T-helper 1 cell treated with Interleukin-12 subunit alpha and Interleukin-12 subunit beta and Interleukin-4 antibody, amounts not matched to agents 30 μg/mL and 1 μg/mL, for 36 hours (primary cell): ENCODE measurements around the gene ATAD1.
A peak's percentile ranks its signal among the peaks of the same experiment; 100 is the strongest.
"Not testable (repeated sequence)": the region's sequence is repeated elsewhere in the genome, so short reads cannot be mapped to it uniquely, and the experiment has no call there.

Experiments used
- H3K27ac Mint-ChIP-seq: one replicate; pipeline ENCODE4 v1.8.0; 2021; ENCODE audit warnings: mild to moderate bottlenecking, mixed read lengths
- H3K27me3 Mint-ChIP-seq: one replicate; pipeline ENCODE4 v1.8.0; 2021; ENCODE audit warnings: low read depth, mixed read lengths
- H3K36me3 Mint-ChIP-seq: one replicate; pipeline ENCODE4 v1.8.0; 2021; ENCODE audit warnings: low read depth, mixed read lengths
- H3K4me1 Mint-ChIP-seq: one replicate; pipeline ENCODE4 v1.8.0; 2021; ENCODE audit warnings: low read depth, mixed read lengths
- H3K4me3 Mint-ChIP-seq: one replicate; pipeline ENCODE4 v1.8.0; 2021; ENCODE audit warnings: mild to moderate bottlenecking, moderate library complexity, mixed read lengths
- H3K9me3 Mint-ChIP-seq: one replicate; pipeline ENCODE4 v1.8.0; 2021; ENCODE audit warnings: mixed read lengths

The ATAD1 gene

DNA sequence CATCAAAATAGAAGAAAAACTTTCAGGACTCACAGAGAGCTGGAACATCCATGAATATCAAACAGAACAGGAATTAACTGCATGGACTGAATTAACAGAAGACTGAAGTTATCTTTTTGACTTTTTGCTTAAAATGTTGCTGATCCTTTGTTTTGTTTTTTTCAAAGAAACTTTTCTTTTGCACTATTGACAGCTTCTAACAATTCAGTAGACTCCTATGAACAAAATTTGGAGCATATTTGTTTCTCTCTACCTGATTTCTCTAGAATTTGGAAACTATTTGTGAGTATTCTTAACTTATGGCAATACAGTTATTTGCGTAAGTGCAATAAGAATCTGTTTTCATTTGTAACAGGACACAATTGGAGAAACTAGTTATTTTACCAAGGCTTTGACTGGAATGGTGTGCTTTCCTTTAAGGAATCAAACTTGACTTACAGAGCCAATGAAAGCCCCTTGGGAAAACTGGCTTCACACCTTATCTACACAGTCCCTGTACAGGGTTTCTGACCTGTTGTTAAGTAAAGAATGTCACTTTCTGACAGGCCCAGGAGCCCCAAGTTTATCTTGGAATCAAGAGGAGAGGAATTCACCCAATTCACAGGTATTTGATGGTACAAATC, 16.1 kb downstream of the ATAD1 start:
- Mint-ChIP-seq H3K36me3 (peaks cover 81% of the 10 kb centered on the region), H3K9me3 (peaks cover 36% of the 10 kb centered on the region), H3K4me1 (peaks cover 34% of the 10 kb centered on the region)
- not testable (repeated sequence) for H3K4me3 Mint-ChIP-seq, H3K27me3 Mint-ChIP-seq, H3K27ac Mint-ChIP-seq

DNA sequence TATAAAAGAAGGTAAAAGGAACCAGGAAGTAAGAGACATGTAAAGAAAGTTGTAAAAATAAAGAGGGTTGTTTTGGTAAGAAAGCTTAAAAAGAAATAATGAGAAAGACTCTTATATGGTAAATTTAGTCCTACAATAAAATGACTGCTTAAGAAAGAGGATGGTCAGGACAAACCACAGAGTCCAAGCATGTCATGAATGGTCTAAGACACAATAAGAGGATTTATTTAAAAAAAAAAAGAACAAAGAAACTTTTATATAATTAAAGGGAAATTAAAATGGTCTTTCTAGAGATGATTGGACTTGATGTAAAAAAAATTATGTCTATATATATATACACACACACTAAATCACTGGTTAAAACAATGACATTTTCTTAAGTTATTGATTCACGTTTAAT, 18.2 kb downstream of the ATAD1 start:
- no peak overlapping the region for H3K4me3 Mint-ChIP-seq

DNA sequence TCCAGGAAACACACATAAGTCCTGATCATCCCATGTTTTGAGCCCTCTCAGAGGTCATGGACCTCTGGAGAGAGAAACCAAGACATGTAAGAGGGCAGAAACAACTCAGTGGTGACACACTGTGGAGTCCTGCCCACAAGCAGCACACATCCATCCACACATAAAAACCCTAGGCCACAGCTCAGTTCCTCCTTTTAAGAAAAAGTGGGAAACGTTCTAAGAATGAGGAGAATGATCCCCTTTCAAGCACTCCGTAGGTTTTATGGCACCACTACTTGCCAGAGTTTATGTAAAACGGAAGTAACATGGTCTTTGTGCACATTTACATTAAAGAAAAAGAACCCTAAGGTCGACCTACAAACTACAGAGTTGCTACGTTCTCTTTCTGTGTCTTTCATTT, 19.9 kb downstream of the ATAD1 start:
- Mint-ChIP-seq H3K27me3 (no peaks in the 10 kb centered on the region), H3K4me3 (no peak overlapping the region), H3K4me1 (peaks cover 19% of the 10 kb centered on the region), H3K36me3 (peaks cover 45% of the 10 kb centered on the region), H3K27ac (no peak overlapping the region), H3K9me3 (peaks cover 18% of the 10 kb centered on the region)

More for the DNA sequence above, 18.2 kb downstream of the ATAD1 start:
- H3K27ac Mint-ChIP-seq = no peak overlapping the region
- no peaks in the 10 kb centered on the region for H3K27me3 Mint-ChIP-seq
- peaks cover 61% of the 10 kb centered on the region for H3K36me3 Mint-ChIP-seq
- H3K9me3 Mint-ChIP-seq = peaks cover 32% of the 10 kb centered on the region
- peaks cover 18% of the 10 kb centered on the region for H3K4me1 Mint-ChIP-seq

DNA sequence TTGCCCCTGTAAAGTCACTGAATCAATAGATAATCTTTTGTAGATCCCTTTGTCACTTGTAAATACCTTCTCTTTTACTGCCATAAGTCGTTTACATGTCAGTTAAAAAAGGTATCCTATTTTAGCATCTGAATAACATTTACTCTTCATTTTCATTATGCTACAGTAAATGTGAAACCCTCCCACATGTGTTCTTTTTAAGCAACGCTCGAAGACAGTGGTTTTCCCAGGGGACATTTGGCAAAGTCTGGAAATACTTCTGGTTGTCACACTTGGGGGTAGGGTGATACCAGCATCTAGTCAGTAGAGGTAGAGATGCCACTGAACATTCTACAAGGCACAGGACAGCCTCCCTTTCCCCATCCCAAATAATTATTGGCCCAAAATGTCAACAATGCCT, 23.7 kb downstream of the ATAD1 start:
- Mint-ChIP-seq H3K36me3 (peaks cover 28% of the 10 kb centered on the region), H3K4me3 (no peak overlapping the region), H3K4me1 (peaks cover 17% of the 10 kb centered on the region), H3K9me3 (no peaks in the 10 kb centered on the region), H3K27ac (no peak overlapping the region), H3K27me3 (no peaks in the 10 kb centered on the region)

DNA sequence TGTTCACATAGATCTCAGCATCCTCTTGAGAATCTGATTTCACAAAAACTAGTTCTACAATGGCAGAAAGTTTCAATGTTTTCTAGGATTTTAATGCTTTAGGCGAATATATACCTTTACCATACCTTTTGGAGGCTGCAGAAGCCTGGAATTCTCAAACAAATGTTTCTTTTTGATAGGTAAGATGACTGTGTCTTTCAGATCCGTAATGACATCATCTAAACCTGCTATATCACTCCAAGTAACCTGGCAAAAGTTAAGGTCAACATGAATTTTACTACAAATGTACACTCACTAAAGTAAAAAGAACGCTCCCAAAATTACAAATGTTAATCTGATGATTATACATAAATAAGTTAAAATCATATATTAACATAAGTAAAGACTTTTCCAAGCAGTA, 27.8 kb downstream of the ATAD1 start:
- H3K36me3 Mint-ChIP-seq = peaks cover 26% of the 10 kb centered on the region
- H3K27ac Mint-ChIP-seq = no peak overlapping the region

DNA sequence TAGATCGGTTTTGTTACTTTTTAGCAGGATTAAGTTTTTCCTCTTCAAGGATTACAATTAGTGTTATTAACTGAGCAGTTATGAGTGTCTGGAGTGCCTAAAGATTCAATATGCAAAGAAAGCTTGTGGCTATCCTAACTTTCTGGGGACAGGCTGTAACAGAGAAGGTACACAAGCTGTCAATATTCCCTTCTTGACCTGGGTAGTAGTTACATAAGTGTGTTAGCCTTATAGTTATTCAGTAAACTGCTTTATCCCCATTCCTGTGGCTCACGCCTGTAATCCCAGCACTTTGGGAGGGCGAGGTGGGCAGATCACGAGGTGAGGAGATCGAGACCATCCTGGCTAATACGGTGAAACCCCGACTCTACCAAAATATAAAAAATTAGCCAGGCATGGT, 31.6 kb downstream of the ATAD1 start:
- H3K27me3 Mint-ChIP-seq = no peaks in the 10 kb centered on the region
- no peak overlapping the region for H3K4me3 Mint-ChIP-seq
- no peaks in the 10 kb centered on the region for H3K9me3 Mint-ChIP-seq
- H3K36me3 Mint-ChIP-seq = peaks cover 35% of the 10 kb centered on the region
- no peaks in the 10 kb centered on the region for H3K4me1 Mint-ChIP-seq
- H3K27ac Mint-ChIP-seq = no peak overlapping the region

More for the DNA sequence above, 27.8 kb downstream of the ATAD1 start:
- Mint-ChIP-seq H3K27me3 (no peaks in the 10 kb centered on the region), H3K9me3 (no peaks in the 10 kb centered on the region), H3K4me1 (peaks cover 5% of the 10 kb centered on the region), H3K4me3 (no peak overlapping the region)

DNA sequence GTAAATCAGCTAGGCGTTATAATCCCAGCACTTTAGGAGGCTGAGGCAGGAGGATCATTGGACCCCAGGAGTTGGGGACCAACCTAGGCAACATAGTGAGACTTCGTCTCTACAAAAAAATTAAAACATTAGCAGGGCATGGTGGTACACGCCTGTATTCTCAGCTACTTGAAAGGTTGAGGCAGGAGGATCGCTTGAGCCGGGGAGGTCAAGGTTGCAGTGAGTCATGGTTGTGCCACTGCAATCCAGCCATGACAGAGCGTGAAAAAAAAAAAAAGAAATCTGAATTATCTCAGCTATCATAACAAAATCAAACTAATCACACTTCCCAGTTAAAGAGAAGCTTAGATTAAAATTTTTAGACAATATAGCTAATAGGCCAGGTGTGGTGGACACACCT, 35.3 kb downstream of the ATAD1 start:
- Mint-ChIP-seq H3K4me1 (no peaks in the 10 kb centered on the region), H3K4me3 (no peak overlapping the region), H3K27ac (no peak overlapping the region), H3K36me3 (peaks cover 27% of the 10 kb centered on the region), H3K27me3 (no peaks in the 10 kb centered on the region), H3K9me3 (no peaks in the 10 kb centered on the region)

DNA sequence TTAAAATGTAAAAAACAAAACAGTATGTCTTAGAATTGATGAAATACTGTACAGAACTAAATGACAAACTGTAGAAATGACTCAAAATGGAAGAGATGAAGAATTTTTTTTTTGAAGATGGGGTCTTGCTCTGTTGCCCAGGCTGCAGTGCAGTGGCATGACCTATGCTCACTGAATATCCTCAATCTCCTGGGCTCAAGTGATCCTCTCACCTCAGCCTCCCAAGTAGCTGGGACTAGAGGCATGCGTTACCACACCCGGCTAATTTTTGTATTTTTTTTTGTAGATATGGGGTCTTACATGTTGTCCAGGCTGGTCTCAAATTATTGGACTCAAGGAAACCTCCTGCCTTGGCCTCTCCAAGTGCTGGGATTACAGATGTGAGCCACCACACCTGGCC, 36.5 kb downstream of the ATAD1 start:
- H3K36me3 Mint-ChIP-seq = peaks cover 27% of the 10 kb centered on the region
- H3K4me1 Mint-ChIP-seq = no peaks in the 10 kb centered on the region
- no peaks in the 10 kb centered on the region for H3K9me3 Mint-ChIP-seq
- no peak overlapping the region for H3K4me3 Mint-ChIP-seq
- no peaks in the 10 kb centered on the region for H3K27me3 Mint-ChIP-seq
- no peak overlapping the region for H3K27ac Mint-ChIP-seq

DNA sequence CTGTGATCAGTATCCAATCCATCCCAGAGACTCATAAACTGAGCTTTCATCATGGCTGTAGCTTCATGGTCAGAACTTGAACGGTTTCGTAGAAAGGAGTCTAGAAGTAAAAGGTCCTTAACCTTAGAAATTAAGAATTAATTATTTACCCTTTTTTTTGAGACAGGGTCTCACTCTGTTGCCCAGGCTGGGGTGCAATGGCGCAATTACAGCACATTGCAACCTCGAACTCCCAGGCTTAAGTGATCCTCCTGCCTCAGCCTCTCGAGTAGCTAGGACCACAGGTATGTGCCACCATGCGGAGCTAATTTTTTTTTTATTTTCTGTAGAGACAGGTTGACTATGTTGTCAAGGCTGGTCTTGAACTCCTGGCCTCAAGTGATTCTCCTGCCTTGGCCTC, 41.7 kb downstream of the ATAD1 start:
- Mint-ChIP-seq H3K27ac (no peak overlapping the region), H3K4me3 (no peak overlapping the region)

DNA sequence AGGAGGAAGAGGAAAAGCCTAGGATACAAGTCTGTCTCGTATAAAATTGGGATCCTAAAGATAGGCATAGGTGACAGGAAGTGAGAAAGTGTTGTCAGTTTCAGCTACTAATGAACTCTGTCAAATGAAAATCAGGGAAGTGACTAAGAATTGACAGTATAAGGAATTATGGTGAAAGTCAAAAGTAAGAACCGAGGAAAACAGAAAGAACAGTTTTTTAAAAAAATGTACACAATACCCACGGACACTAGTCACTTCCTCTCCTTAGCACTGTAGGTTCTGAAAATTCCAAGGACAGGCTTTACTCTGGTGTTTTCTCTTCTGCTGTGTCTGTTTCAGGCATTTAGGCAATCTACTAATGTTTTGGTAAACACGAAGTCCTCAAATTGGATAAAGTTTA, 42.3 kb downstream of the ATAD1 start:
- no peak overlapping the region for H3K4me3 Mint-ChIP-seq
- peaks cover 3% of the 10 kb centered on the region for H3K4me1 Mint-ChIP-seq
- H3K27me3 Mint-ChIP-seq = no peaks in the 10 kb centered on the region
- H3K36me3 Mint-ChIP-seq = peaks cover 6% of the 10 kb centered on the region
- H3K9me3 Mint-ChIP-seq = no peaks in the 10 kb centered on the region
- peak overlapping the region; percentile 43 for H3K27ac Mint-ChIP-seq

More for the DNA sequence above, 41.7 kb downstream of the ATAD1 start:
- no peaks in the 10 kb centered on the region for H3K9me3 Mint-ChIP-seq
- H3K4me1 Mint-ChIP-seq = peaks cover 3% of the 10 kb centered on the region
- no peaks in the 10 kb centered on the region for H3K27me3 Mint-ChIP-seq
- H3K36me3 Mint-ChIP-seq = peaks cover 10% of the 10 kb centered on the region

DNA sequence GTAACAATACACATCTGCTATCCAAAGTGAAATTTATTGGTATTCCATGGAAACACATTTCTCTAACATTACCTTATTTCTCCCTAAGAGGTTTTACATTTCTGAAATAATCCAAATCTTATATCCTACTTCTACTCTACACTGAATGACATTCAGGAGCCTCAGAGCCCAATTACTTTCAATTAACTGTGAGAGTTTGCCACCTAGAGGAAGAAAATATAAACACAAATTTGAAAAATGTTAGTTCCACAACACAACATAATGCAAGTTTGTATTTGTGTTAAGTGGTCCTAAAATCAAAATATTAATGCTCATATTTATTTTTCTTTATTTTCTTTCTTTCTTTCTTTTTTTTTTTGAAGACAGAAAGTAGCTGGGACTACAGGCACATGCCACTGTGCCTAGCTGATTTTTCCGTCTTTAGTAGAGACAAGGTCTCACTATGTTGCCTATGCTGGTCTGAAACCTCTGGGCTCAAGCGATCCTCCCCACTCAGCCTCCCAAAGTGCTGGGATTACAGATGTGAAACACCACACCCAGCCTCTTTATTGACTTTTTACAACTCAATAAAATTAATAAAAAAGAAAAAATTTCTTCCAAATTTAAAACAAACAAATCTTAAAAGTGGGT, 46.0 kb downstream of the ATAD1 start:
- Mint-ChIP-seq H3K4me3 (no peak overlapping the region), H3K27me3 (no peaks in the 10 kb centered on the region), H3K36me3 (peaks cover 22% of the 10 kb centered on the region), H3K4me1 (peaks cover 7% of the 10 kb centered on the region), H3K27ac (no peak overlapping the region), H3K9me3 (no peaks in the 10 kb centered on the region)

DNA sequence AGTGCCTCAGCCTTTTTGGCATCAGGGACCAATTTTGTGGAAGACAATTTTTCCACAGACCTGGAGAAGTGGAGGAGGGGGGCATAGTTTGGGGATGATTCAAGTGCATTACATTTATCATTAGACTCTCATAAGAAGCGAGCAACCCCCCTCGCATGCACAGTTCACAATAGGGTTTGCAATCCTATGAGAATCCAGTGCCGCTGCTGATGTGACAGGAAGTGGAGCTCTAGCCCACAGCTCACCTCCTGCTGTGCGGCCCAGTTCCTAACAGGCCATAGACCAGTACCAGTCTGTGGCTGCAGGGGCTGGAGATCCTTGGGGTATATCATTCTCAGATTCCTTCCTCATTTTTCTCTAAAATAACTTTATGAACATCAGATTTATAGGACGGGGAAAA, 50.8 kb downstream of the ATAD1 start:
- H3K27ac Mint-ChIP-seq = no peak overlapping the region
- H3K36me3 Mint-ChIP-seq = peaks cover 31% of the 10 kb centered on the region
- H3K27me3 Mint-ChIP-seq = no peaks in the 10 kb centered on the region
- H3K9me3 Mint-ChIP-seq = no peaks in the 10 kb centered on the region
- peaks cover 8% of the 10 kb centered on the region for H3K4me1 Mint-ChIP-seq
- H3K4me3 Mint-ChIP-seq = no peak overlapping the region

DNA sequence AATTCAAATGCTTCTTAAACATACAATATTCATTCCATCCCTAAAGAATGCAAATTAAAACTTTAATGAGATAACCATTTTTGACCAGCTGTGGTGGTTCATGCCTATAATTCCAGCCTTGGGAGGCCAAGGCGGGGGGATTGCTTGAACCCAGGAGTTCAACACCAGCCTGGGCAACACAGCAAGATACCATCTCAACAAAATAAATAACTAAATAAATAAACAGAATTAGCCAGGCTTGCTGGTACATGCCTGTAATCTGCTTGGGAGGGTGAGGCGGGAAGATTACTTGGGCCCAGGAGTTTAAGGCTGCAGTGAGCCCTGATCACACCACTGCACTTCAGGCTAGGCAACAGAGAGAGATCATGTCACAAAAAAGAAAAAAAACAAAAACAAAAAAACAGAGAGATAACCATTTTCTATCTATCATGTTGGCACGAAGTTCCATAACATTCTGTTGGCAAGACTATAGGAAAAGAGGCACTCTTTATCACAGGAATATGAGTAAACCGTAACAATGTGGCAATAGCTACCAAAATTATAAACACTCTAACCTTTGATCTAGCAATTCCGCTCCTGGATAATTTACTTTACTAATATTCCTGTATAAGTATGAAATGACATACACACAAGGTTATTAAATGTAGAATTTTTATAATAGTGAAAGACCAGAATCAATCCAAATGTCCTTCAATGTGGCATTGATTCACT, 52.2 kb downstream of the ATAD1 start:
- H3K4me3 Mint-ChIP-seq = no peak overlapping the region
- peaks cover 31% of the 10 kb centered on the region for H3K36me3 Mint-ChIP-seq
- H3K27me3 Mint-ChIP-seq = no peaks in the 10 kb centered on the region
- no peaks in the 10 kb centered on the region for H3K9me3 Mint-ChIP-seq
- H3K4me1 Mint-ChIP-seq = peaks cover 14% of the 10 kb centered on the region
- H3K27ac Mint-ChIP-seq = no peak overlapping the region

DNA sequence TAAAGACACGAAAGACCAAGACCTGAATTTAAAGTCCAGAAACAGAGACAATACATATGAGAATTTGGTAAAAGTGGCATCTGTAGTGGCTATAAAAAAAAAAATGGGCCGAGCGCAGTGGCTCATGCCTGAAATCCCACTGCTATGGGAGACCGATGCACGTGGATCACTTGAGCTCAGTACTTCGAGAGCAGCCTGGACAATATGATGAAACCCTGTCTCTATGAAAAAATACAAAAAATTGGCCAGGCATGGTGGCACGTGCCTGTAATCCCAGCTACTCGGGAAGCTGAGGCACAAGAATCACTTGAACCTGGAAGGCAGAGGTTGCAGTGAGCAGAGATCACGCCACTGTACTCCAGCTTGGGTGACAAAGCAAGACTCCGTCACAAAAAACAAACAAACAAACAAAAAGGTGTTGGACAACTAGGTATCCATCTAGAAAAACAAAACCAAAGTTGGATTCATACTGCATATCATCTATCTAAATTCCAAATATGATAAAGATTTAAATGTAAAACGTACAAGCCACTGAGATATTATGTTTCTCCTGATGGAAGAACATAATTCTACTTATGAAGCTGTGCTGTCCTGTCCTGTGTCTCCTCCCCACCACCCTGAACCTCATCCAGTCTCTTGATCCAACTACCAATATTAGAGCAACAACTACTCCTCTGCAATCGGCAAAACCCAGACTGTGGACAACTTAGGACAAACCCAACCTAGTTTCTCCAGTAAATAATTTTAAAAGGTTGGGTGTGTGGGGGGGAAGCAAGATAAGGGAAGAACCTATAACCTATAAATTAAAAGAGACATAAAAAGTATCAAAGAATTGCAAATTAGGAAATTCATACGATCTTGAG, 53.7 kb downstream of the ATAD1 start:
- peaks cover 33% of the 10 kb centered on the region for H3K36me3 Mint-ChIP-seq

More for the DNA sequence above, 53.7 kb downstream of the ATAD1 start:
- Mint-ChIP-seq H3K27ac (no peak overlapping the region), H3K9me3 (no peaks in the 10 kb centered on the region), H3K4me3 (no peak overlapping the region), H3K27me3 (no peaks in the 10 kb centered on the region), H3K4me1 (peaks cover 17% of the 10 kb centered on the region)
